RKO (cell line): ENCODE measurements around the gene BBS2.
"Not testable (repeated sequence)": the region's sequence is repeated elsewhere in the genome, so short reads cannot be mapped to it uniquely, and the experiment has no call there.

Experiments
- DNase-seq: peaks from one replicate; pipeline ENCODE4 v3.0.0-alpha.2; 2016; ENCODE audit warnings: low spot score

Gene BBS2

GRCh38 chr16:56525236-56525635, 5.4 kb upstream of the BBS2 start:
- DNase-seq: no peak

- DNase-seq: no peak
Measured at GRCh38 chr16:56520251-56520577, 390 bp upstream of the BBS2 start.

- peak; percentile 35 for DNase-seq
Measured at GRCh38 chr16:56518425-56518824, 1.4 kb downstream of the BBS2 start.

GRCh38 chr16:56517206-56517605, 2.6 kb downstream of the BBS2 start:
- DNase-seq: no peak

- no peak for DNase-seq
Measured at GRCh38 chr16:56515665-56516064, 4.2 kb downstream of the BBS2 start.

GRCh38 chr16:56514845-56515244, 5.0 kb downstream of the BBS2 start:
- DNase-seq: no peak

GRCh38 chr16:56513972-56514371, 5.9 kb downstream of the BBS2 start:
- DNase-seq: peak; percentile 84

- DNase-seq: no peak
Measured at GRCh38 chr16:56513091-56513490, 6.7 kb downstream of the BBS2 start.

- no peak for DNase-seq
Measured at GRCh38 chr16:56512025-56512424, 7.8 kb downstream of the BBS2 start.

- DNase-seq: no peak
Measured at GRCh38 chr16:56510544-56510943, 9.3 kb downstream of the BBS2 start.

GRCh38 chr16:56506941-56507340, 12.9 kb downstream of the BBS2 start:
- DNase-seq: no peak

- DNase-seq: no peak
Measured at GRCh38 chr16:56505181-56505580, 14.6 kb downstream of the BBS2 start.

- no peak for DNase-seq
Measured at GRCh38 chr16:56493815-56494214, 26.0 kb downstream of the BBS2 start.

GRCh38 chr16:56493126-56493525, 26.7 kb downstream of the BBS2 start:
- no peak for DNase-seq

- no peak for DNase-seq
Measured at GRCh38 chr16:56491657-56492261, 28.1 kb downstream of the BBS2 start.

GRCh38 chr16:56488868-56489267, 31.0 kb downstream of the BBS2 start:
- DNase-seq: not testable (repeated sequence)

GRCh38 chr16:56488035-56488434, 31.8 kb downstream of the BBS2 start:
- no peak for DNase-seq

- no peak for DNase-seq
Measured at GRCh38 chr16:56483394-56483793, 36.4 kb downstream of the BBS2 start.

- DNase-seq: no peak
Measured at GRCh38 chr16:56482683-56483236, 37.1 kb downstream of the BBS2 start.

- no peak for DNase-seq
Measured at GRCh38 chr16:56481468-56482122, 38.2 kb downstream of the BBS2 start.

- DNase-seq: no peak
Measured at GRCh38 chr16:56480776-56481467, 38.9 kb downstream of the BBS2 start.

- DNase-seq: no peak
Measured at GRCh38 chr16:56479469-56479868, 40.4 kb downstream of the BBS2 start.
